A549 (cell line): Measurements from ENCODE around the gene SWI5. TPM values are rescaled to one million over a fixed set of nuclear protein-coding genes. Genes with fewer than 3 reads are reported as not detected.
A peak's percentile ranks its signal among the peaks of the same experiment; 100 is the strongest.

Experiments used
- ATAC-seq, 2 experiments: fragments of 200-7000 bp in 1 of 2; fragments of >200 bp in 1 of 2; cut with Nextera tagmentation in 1 of 2; cut with Tn5 transposase in 1 of 2; 3 replicates each; pipeline versions ENCODE4 v1.8.0 to v1.9.1; 2018 to 2020; ENCODE audit warnings: mild to moderate bottlenecking in 1 of 2, moderate library complexity in 1 of 2
- CTCF ChIA-PET: fragments of 300-600 bp; sonication (Branson Sonifier 250); formaldehyde crosslinking; extraction: SDS; loops from one replicate; lab custom pipeline; 2021; ENCODE audit warnings: antibody characterized with exemption, inconsistent platforms; lab: Yijun Ruan, JAX
- POLR2A ChIA-PET: fragments of 350-600 bp; formaldehyde crosslinking; extraction: SDS; loops from one replicate; lab custom pipeline; 2021; ENCODE audit warnings: antibody characterized with exemption, inconsistent platforms; lab: Yijun Ruan, JAX
- DNase-seq, 2 experiments: peaks; one replicate each; pipeline versions ENCODE4 v3.0.0 to v3.0.0-alpha.2; 2011 to 2016; ENCODE audit warnings: low read depth in 1 of 2, low spot score in 1 of 2
- FAIRE-seq: peaks from 2 replicates; lab custom pipeline; 2011; peaks lifted over from hg19 to GRCh38; lab: Jason Lieb, UNC
- H3K27ac ChIP-seq, 2 experiments: fragments of >200 bp; sonication (Bioruptor Twin); formaldehyde crosslinking; 3 replicates each; pipeline ENCODE4 v1.5.1; 2016 to 2017
- H3K4me1 ChIP-seq: fragments of >200 bp; sonication (Bioruptor Twin); formaldehyde crosslinking; 3 replicates; pipeline ENCODE4 v1.6.1; 2016
- H3K4me2 ChIP-seq: fragments of >200 bp; sonication (Bioruptor Twin); formaldehyde crosslinking; 3 replicates; pipeline ENCODE4 v1.6.1; 2016
- H3K4me3 ChIP-seq: fragments of >200 bp; sonication (Bioruptor Twin); formaldehyde crosslinking; 3 replicates; pipeline ENCODE4 v1.5.1; 2016
- H3K9me3 ChIP-seq: fragments of >200 bp; sonication (Bioruptor Twin); formaldehyde crosslinking; 3 replicates; pipeline ENCODE4 v1.6.1; 2016
- BHLHE40 ChIP-seq: IDR thresholded peaks from 2 replicates; pipeline ENCODE4 v1.6.1; 2012; ENCODE audit warnings: low read depth, low read length, inconsistent platforms
- CBX8 ChIP-seq: fragments of 200-600 bp; sonication (generic); IDR thresholded peaks from 2 replicates; pipeline ENCODE4 v1.6.1; 2016
- EHF ChIP-seq: fragments of 250-450 bp; sonication (Bioruptor Pico); IDR thresholded peaks from 2 replicates; pipeline ENCODE4 v1.5.0; 2020; ENCODE audit warnings: mild to moderate bottlenecking
- EHMT2 ChIP-seq: fragments of 200-600 bp; sonication (generic); IDR thresholded peaks from 2 replicates; pipeline ENCODE4 v1.6.1; 2016; ENCODE audit warnings: antibody characterized with exemption, low read depth, mild to moderate bottlenecking, moderate library complexity
- EP300 ChIP-seq, 2 experiments: fragments of >200 bp; sonication (Bioruptor Twin); formaldehyde crosslinking; IDR thresholded peaks; 2 replicates in 1 of 2; 3 replicates in 1 of 2; pipeline ENCODE4 v1.6.1; 2016 to 2017
- ESRRA ChIP-seq: fragments of 150-350 bp; IDR thresholded peaks from 2 replicates; pipeline ENCODE4 v1.6.1; 2014; ENCODE audit warnings: mild to moderate bottlenecking, low read length, borderline replicate concordance
- FOSB ChIP-seq: fragments of 250-450 bp; sonication (Bioruptor Pico); IDR thresholded peaks from 2 replicates; pipeline ENCODE4 v1.5.0; 2020; ENCODE audit warnings: mild to moderate bottlenecking, moderate library complexity
- GATA3 ChIP-seq: IDR thresholded peaks from 2 replicates; pipeline ENCODE4 v1.6.1; 2012; ENCODE audit warnings: borderline replicate concordance
- HEYL ChIP-seq: fragments of 250-450 bp; sonication (Bioruptor Pico); IDR thresholded peaks from 2 replicates; pipeline ENCODE4 v1.8.0; 2021; ENCODE audit warnings: mild to moderate bottlenecking, moderate library complexity
- HOXB5 ChIP-seq: fragments of 250-450 bp; sonication (Bioruptor Pico); IDR thresholded peaks from 2 replicates; pipeline ENCODE4 v1.5.0; 2020; ENCODE audit warnings: mild to moderate bottlenecking, moderate library complexity
- JUN ChIP-seq, 2 experiments: fragments of >200 bp; sonication (Bioruptor Twin); formaldehyde crosslinking; IDR thresholded peaks; 2 replicates in 1 of 2; 3 replicates in 1 of 2; pipeline ENCODE4 v1.6.1; 2016 to 2017
- JUNB ChIP-seq: fragments of >200 bp; sonication (Bioruptor Twin); formaldehyde crosslinking; IDR thresholded peaks from 2 replicates; pipeline ENCODE4 v1.6.1; 2016
- KDM1A ChIP-seq: fragments of 200-600 bp; sonication (generic); IDR thresholded peaks from 2 replicates; pipeline ENCODE4 v1.6.1; 2016; ENCODE audit warnings: low read depth, mild to moderate bottlenecking
- KDM5A ChIP-seq: fragments of 200-600 bp; sonication (generic); IDR thresholded peaks from 2 replicates; pipeline ENCODE4 v1.6.1; 2016; ENCODE audit warnings: antibody characterized with exemption, mild to moderate bottlenecking
- MAFK ChIP-seq: fragments of 450-650 bp; IDR thresholded peaks from 2 replicates; pipeline ENCODE4 v1.6.1; 2014; ENCODE audit not compliant: partially characterized antibody
- MAZ ChIP-seq: fragments of 150-350 bp; IDR thresholded peaks from 2 replicates; pipeline ENCODE4 v1.6.1; 2014; ENCODE audit warnings: antibody characterized with exemption, low read depth, low read length, borderline replicate concordance
- RCOR1 ChIP-seq: fragments of 150-350 bp; IDR thresholded peaks from 2 replicates; pipeline ENCODE4 v1.6.1; 2014; ENCODE audit warnings: antibody characterized with exemption, low read length, low read depth
- RFX5 ChIP-seq: fragments of 450-650 bp; IDR thresholded peaks from 2 replicates; pipeline ENCODE4 v1.7.1; 2014; ENCODE audit warnings: antibody characterized with exemption, mild to moderate bottlenecking, moderate library complexity
- SMC3 ChIP-seq: fragments of >200 bp; sonication (Bioruptor Twin); formaldehyde crosslinking; IDR thresholded peaks from 3 replicates; pipeline ENCODE4 v1.6.1; 2018; ENCODE audit warnings: inconsistent platforms
- ZFP36 ChIP-seq: fragments of 450-650 bp; IDR thresholded peaks from 2 replicates; pipeline ENCODE4 v1.6.1; 2014; ENCODE audit warnings: borderline replicate concordance; ENCODE audit not compliant: partially characterized antibody
- ZSCAN20 ChIP-seq: fragments of 250-450 bp; sonication (Bioruptor Pico); IDR thresholded peaks from 2 replicates; pipeline ENCODE4 v1.8.0; 2022; ENCODE audit warnings: mild to moderate bottlenecking, moderate library complexity
- WGBS: methylation state at CpG from one replicate; pipeline ENCODE4 v1.1.6; 2017; ENCODE audit errors: missing lambda C conversion rate; 5-methylcytosine and 5-hydroxymethylcytosine counted together
- polyA plus RNA-seq, 4 experiments: library from polyadenylated mRNA; depleted of rRNA in 3 of 4; stranded (reverse); fragments of >200 nt; fragmentation: RNase III in 1 of 4; extraction: RNeasy Plus Mini Kit Qiagen cat#74134 plus additional on column Dnase treatment in 1 of 4; gene quantifications; 2 replicates in 3 of 4; 3 replicates in 1 of 4; pipeline ENCODE4 v1.2.3, GENCODE V29; 2011 to 2017
- TF ChIP-seq, protein P1 (sequence below): fragments of 250-450 bp; sonication (Bioruptor Pico); IDR thresholded peaks from 2 replicates; pipeline ENCODE4 v1.5.0; 2021; ENCODE audit warnings: mild to moderate bottlenecking, moderate library complexity, borderline replicate concordance
- TF ChIP-seq, protein P2 (sequence below): IDR thresholded peaks from 2 replicates; pipeline ENCODE4 v1.6.1; 2012; ENCODE audit warnings: low read depth, borderline replicate concordance
- TF ChIP-seq, protein P3 (sequence below): fragments of >200 bp; sonication (Bioruptor Twin); formaldehyde crosslinking; IDR thresholded peaks from 2 replicates; pipeline ENCODE4 v1.6.1; 2016
- TF ChIP-seq, protein P4 (sequence below): fragments of 250-450 bp; sonication (Bioruptor Pico); IDR thresholded peaks from 2 replicates; pipeline ENCODE4 v1.5.0; 2020; ENCODE audit warnings: low read depth, mild to moderate bottlenecking, moderate library complexity
- TF ChIP-seq, protein P5 (sequence below): IDR thresholded peaks from 2 replicates; pipeline ENCODE4 v1.6.1; 2012
- TF ChIP-seq, protein P6 (sequence below): IDR thresholded peaks from 2 replicates; pipeline ENCODE4 v1.6.1; 2012
- TF ChIP-seq, protein P7 (sequence below): fragments of >200 bp; sonication (Bioruptor Twin); formaldehyde crosslinking; IDR thresholded peaks from 3 replicates; pipeline ENCODE4 v1.6.1; 2016

SWI5 gene
- polyA plus RNA-seq, 2 of the 4 experiments (the other 2 are of a cell fraction): 45.3 to 66.8 TPM

DNA sequence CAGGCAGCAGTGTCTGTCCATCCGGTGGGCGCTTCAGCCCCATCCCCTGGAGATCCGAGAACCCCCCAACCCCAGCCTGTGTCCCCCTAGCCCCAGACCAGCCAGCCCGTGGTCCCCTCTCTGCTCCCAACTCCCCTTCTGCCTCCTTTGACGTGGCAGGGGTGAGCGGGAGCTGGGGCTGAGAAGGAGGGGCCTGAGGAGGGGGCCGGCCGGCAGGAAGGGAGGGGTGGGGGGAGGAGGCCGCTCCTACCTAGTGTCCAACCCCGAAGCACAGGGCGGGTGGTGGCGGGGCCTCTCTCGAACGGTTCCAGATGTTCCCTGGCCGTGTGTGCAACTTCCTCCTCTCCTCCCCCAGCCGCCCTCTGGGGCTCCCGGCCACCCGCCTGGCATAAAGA lies 31.2 kb upstream of the SWI5 start (continued):
- TF ChIP-seq, protein P1, sequence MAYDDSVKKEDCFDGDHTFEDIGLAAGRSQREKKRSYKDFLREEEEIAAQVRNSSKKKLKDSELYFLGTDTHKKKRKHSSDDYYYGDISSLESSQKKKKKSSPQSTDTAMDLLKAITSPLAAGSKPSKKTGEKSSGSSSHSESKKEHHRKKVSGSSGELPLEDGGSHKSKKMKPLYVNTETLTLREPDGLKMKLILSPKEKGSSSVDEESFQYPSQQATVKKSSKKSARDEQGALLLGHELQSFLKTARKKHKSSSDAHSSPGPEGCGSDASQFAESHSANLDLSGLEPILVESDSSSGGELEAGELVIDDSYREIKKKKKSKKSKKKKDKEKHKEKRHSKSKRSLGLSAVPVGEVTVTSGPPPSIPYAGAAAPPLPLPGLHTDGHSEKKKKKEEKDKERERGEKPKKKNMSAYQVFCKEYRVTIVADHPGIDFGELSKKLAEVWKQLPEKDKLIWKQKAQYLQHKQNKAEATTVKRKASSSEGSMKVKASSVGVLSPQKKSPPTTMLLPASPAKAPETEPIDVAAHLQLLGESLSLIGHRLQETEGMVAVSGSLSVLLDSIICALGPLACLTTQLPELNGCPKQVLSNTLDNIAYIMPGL (CRISPR knock-in tag): no peak
- TF ChIP-seq EHMT2: no peak
- TF ChIP-seq JUNB: no peak
- TF ChIP-seq, protein P2, sequence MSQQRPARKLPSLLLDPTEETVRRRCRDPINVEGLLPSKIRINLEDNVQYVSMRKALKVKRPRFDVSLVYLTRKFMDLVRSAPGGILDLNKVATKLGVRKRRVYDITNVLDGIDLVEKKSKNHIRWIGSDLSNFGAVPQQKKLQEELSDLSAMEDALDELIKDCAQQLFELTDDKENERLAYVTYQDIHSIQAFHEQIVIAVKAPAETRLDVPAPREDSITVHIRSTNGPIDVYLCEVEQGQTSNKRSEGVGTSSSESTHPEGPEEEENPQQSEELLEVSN: no peak
- TF ChIP-seq ESRRA: no peak
- TF ChIP-seq MAZ: no peak

DNA sequence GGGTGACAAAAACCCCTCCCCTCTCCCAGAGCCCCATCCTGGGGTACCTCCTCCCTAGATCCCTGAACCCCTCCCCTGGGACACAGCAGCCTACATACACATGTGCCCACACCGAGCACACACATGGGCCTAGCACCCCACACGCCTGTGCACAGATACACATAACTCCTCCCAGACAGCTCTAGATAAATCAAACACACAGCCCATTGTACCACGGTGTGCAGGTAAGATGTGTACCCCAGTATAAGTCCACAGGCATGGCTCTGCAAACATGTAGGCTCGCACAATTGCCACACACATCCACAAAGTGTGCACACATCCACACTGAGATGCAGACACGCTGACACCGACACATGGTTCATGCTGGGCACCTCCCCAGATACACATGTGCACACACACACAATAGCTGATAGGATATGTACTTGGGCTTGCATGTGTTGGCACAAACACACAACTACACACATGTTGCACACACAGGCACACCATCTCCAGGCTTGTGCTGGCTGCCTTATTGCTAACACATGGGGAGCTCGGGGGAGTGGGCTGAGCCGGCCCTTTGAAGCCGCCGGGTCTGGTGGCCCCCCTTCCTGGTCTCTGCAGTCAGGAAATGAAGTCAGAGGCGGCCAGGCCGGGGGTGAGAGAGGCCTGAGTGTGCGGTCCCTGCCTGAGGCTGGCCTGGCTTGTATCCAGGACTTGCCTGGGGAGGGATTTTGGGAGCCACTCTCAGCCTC lies 30.5 kb upstream of the SWI5 start:
- no peaks in the 10 kb centered on the region for H3K9me3 ChIP-seq
- 87% methylated on average over 13 of the region's 13 CpGs for WGBS
- ChIA-PET CTCF (interaction anchor here (1.4 to 3.2 kb wide), 2 partner anchors 10 to 24 kb away, joined by 3 to 21 read pairs; no protein-coding TSS in a partner anchor), POLR2A (no interaction called here)
- FAIRE-seq (no peak), DNase-seq (no peak), ATAC-seq (no peak)
- H3K27ac ChIP-seq: no peak overlapping the region
- H3K4me1 ChIP-seq: no peaks in the 10 kb centered on the region
- H3K4me2 ChIP-seq: no peak overlapping the region
- no peak overlapping the region for H3K4me3 ChIP-seq
- TF ChIP-seq GATA3: no peak
- TF ChIP-seq SMC3: no peak
- TF ChIP-seq, protein P3, sequence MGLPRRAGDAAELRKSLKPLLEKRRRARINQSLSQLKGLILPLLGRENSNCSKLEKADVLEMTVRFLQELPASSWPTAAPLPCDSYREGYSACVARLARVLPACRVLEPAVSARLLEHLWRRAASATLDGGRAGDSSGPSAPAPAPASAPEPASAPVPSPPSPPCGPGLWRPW: no peak
- TF ChIP-seq EP300 (IDR thresholded peaks at IDR 0.05): no peak
- TF ChIP-seq EHF (CRISPR knock-in tag): no peak
- TF ChIP-seq ZSCAN20 (CRISPR knock-in tag): no peak
- no peak for TF ChIP-seq EHMT2
- TF ChIP-seq RFX5: no peak
- TF ChIP-seq KDM1A: no peak

DNA sequence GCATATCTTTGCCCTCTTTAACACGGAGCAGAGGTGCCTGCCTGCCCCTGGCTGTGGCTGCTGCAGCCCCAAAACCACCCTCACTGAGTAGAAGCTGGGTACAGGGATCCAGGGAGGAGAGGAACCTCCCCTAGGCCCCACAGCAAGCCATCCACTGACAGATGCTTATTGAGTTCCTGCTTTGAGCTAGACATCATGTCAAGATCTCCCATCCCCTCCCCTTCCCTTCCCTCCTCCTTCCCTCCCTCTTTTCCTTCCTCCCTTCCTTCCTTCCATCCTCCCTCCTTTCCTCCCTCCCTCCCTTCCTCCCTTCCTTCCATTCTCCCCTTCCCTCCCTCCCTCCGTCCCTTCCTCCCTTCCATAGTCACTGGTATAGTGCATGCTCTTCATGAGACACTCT lies 29.6 kb upstream of the SWI5 start:
- no peak overlapping the region for H3K27ac ChIP-seq
- no peak overlapping the region for H3K4me2 ChIP-seq

DNA sequence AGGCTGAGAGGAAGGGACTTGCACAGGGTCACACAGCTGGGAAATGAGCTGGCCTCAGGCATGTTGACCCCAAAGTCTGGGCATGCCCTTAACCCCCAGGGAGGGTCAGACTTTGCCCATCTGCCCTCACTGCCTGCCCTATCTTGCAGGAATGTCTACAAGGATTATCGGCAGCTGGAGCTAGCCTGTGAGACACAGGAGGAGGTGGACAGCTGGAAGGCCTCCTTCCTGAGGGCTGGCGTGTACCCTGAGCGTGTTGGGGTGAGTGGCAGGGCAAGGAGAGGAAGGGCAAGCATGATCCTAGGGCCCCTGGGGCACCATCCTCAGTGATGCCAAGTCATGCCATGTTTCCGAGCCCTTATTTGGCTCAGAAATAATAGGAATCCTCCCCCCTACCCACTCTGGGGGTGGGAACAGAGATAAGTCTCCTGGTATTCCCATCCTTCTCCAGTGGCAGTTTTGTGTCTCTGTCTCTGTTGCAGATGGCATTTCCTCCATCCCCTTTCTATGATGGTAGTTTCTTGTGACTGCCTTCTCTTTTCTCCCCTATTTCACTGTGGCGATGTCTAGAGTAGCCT lies 28.8 kb upstream of the SWI5 start:
- H3K4me1 ChIP-seq: no peaks in the 10 kb centered on the region
- H3K4me3 ChIP-seq: no peak overlapping the region
- ChIA-PET POLR2A (no interaction called here), CTCF (interaction anchor here (1.1 to 3.2 kb wide), 2 partner anchors 8 to 12 kb away, joined by 3 to 21 read pairs; no protein-coding TSS in a partner anchor)
- H3K4me2 ChIP-seq: no peak overlapping the region
- no peak overlapping the region for H3K27ac ChIP-seq
- WGBS: 95% methylated on average over 5 of the region's 5 CpGs
- DNase-seq (no peak), FAIRE-seq (no peak), ATAC-seq (no peak)
- no peaks in the 10 kb centered on the region for H3K9me3 ChIP-seq
- TF ChIP-seq BHLHE40 (no peak), JUN (IDR thresholded peaks at IDR 0.05) (no peak), CBX8 (no peak), KDM5A (no peak), RCOR1 (no peak), FOSB (CRISPR knock-in tag) (no peak), HOXB5 (CRISPR knock-in tag) (no peak), RFX5 (no peak), ZFP36 (no peak)
- TF ChIP-seq, protein P4, sequence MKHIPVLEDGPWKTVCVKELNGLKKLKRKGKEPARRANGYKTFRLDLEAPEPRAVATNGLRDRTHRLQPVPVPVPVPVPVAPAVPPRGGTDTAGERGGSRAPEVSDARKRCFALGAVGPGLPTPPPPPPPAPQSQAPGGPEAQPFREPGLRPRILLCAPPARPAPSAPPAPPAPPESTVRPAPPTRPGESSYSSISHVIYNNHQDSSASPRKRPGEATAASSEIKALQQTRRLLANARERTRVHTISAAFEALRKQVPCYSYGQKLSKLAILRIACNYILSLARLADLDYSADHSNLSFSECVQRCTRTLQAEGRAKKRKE: no peak
- TF ChIP-seq, protein P5, sequence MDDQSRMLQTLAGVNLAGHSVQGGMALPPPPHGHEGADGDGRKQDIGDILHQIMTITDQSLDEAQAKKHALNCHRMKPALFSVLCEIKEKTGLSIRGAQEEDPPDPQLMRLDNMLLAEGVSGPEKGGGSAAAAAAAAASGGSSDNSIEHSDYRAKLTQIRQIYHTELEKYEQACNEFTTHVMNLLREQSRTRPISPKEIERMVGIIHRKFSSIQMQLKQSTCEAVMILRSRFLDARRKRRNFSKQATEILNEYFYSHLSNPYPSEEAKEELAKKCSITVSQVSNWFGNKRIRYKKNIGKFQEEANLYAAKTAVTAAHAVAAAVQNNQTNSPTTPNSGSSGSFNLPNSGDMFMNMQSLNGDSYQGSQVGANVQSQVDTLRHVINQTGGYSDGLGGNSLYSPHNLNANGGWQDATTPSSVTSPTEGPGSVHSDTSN: no peak
- TF ChIP-seq, protein P6, sequence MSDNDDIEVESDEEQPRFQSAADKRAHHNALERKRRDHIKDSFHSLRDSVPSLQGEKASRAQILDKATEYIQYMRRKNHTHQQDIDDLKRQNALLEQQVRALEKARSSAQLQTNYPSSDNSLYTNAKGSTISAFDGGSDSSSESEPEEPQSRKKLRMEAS: no peak
- TF ChIP-seq, protein P7, sequence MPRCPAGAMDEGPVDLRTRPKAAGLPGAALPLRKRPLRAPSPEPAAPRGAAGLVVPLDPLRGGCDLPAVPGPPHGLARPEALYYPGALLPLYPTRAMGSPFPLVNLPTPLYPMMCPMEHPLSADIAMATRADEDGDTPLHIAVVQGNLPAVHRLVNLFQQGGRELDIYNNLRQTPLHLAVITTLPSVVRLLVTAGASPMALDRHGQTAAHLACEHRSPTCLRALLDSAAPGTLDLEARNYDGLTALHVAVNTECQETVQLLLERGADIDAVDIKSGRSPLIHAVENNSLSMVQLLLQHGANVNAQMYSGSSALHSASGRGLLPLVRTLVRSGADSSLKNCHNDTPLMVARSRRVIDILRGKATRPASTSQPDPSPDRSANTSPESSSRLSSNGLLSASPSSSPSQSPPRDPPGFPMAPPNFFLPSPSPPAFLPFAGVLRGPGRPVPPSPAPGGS: no peak

More for the DNA sequence above, 29.6 kb upstream of the SWI5 start:
- WGBS: 92% methylated on average over 2 of the region's 2 CpGs
- ChIA-PET CTCF (interaction anchor here (1.1 to 3.2 kb wide), 3 partner anchors 9 to 25 kb away, joined by 3 to 21 read pairs (median 3); no protein-coding TSS in a partner anchor), POLR2A (no interaction called here)
- FAIRE-seq: no peak
- no peak for ATAC-seq
- Histone ChIP-seq H3K4me1 (no peaks in the 10 kb centered on the region), H3K9me3 (no peaks in the 10 kb centered on the region), H3K4me3 (no peak overlapping the region)
- no peak for DNase-seq
- TF ChIP-seq HEYL (CRISPR knock-in tag): no peak
- peak; percentile 27 for TF ChIP-seq MAFK
